Skin epidermis (tissue), 12 donors: Measurements from ENCODE around the gene TMEM132D.
"Not testable (repeated sequence)": the region's sequence is repeated elsewhere in the genome, so short reads cannot be mapped to it uniquely, and the experiment has no call there.

Experiments used
- H3K27ac ChIP-seq, 21 experiments: fragments of 200-600 bp; sonication (generic) in 11 of 21; one replicate each; pipeline ENCODE4 v1.5.0; 2020; ENCODE audit warnings: mild to moderate bottlenecking in 3 of 21, inconsistent platforms in 2 of 21, moderate library complexity in 2 of 21
- H3K4me3 ChIP-seq, 7 experiments: fragments of 200-600 bp; sonication (generic) in 2 of 7; one replicate each; pipeline ENCODE4 v1.5.0; 2020; ENCODE audit warnings: inconsistent platforms in 2 of 7, mild to moderate bottlenecking in 2 of 7, moderate library complexity in 1 of 7

TMEM132D gene

DNA sequence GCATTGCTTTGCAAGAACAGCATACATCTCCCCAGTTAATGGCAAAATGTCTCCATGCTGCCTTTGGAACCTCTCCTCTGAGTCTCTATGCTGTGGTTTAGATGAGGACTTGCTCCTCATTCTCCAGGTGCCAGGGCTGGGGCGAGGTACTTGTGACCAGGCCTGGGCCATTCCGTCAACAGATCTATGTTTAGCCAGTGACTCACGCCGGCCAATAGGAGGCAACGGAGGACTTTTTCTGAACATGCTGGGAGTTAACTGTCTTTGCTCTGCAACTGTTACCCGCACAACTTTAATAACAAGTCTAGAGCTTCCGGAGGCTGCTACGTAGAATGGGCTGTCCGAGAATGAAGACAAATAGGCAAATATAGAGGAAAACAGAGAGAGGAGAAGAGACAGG lies 836.3 kb downstream of the TMEM132D start:
- H3K27ac ChIP-seq = no peak overlapping the region
- no peak overlapping the region for H3K4me3 ChIP-seq

GRCh38 chr12:129064209-129064855 lies 839.5 kb downstream of the TMEM132D start:
- Histone ChIP-seq H3K27ac (no peak overlapping the region), H3K4me3 (no peak overlapping the region)

DNA sequence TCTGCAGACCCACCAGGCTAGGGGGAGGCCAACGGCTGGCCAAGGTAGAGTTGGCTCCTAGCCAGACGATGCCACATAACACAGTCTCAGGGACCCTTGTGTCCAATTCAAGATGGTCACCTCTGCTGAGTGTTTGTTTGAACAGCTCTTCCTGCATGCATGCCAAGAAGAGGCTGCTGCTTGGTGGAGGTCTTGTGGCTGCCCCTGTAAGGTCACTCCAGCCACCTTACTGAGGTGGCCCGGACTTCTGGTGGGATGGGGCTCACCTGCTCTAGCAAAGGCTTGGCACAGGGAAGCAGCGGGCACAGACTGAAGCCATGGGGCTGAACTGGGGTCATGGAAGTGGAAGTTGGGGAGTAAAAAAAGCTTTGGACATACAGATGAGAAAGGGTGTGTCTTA lies 840.2 kb downstream of the TMEM132D start:
- Histone ChIP-seq H3K4me3 (no peak overlapping the region), H3K27ac (no peak overlapping the region)

- Histone ChIP-seq H3K27ac (no peak overlapping the region), H3K4me3 (no peak overlapping the region)
These were observed 850.6 kb downstream of the TMEM132D start for GRCh38 chr12:129053232-129053631.

DNA sequence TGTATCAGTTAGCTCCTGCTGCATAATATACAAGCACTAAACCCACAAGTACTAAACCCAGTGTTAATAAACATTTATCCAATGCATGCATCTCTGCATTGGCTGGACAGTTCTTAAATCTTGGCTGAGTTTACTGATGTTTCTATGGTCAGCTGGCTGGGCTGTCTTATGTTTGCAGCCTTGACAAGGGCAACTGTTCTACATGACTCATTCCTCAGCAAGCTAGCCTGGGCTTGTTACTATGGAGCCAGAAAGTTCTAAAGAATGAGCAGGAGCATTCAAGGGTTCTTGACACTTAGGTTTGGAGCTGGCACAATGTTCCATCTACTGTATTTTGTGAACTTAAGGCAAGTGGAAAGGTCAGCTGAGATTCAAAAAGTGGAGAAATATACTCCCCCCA lies 851.5 kb downstream of the TMEM132D start:
- no peak overlapping the region for H3K4me3 ChIP-seq
- no peak overlapping the region for H3K27ac ChIP-seq

- Histone ChIP-seq H3K27ac (no peak overlapping the region), H3K4me3 (no peak overlapping the region)
These were observed 853.9 kb downstream of the TMEM132D start for GRCh38 chr12:129049917-129050316.

DNA sequence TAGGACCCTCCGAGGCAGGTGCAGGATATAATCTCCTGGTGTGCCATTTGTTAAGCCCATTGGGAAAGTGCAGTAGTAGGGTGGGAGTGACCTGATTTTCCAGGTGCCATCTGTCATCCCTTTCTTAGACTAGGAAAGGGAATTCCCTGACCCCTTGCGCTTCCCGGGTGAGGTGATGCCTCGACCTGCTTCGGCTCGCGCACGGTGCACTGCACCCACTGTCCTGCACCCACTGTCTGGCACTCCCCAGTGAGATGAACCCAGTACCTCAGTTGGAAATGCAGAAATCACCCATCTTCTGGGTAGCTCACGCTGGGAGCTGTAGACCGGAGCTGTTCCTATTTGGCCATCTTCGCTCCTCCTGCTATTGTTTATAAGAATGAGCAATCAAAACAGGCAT lies 860.5 kb downstream of the TMEM132D start:
- H3K27ac ChIP-seq, H3K4me3 ChIP-seq: not testable (repeated sequence)

DNA sequence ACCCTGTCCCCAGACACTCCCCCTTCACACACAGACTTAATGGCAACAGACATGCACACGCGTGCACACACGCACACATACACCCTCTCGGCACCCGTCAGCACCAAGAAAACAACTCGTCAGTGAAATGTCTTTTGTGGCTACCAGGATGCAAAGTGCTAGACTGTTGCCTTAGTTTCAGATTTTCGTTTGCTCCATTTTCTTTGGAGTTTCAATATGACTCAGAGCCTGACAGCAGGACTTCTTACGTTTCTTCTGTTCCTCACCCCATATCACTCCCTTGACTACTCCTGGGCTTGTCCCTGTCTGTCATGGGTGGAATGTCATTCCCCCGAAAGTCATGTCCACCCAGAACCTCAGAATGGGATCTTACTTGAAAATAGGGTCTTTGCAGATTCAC lies 867.7 kb downstream of the TMEM132D start:
- Histone ChIP-seq H3K4me3 (no peak overlapping the region), H3K27ac (no peak overlapping the region)

GRCh38 chr12:129034558-129035289 lies 869.1 kb downstream of the TMEM132D start:
- no peak overlapping the region for H3K27ac ChIP-seq
- no peak overlapping the region for H3K4me3 ChIP-seq

GRCh38 chr12:129028844-129029243 lies 875.0 kb downstream of the TMEM132D start:
- H3K27ac ChIP-seq = no peak overlapping the region
- no peak overlapping the region for H3K4me3 ChIP-seq

DNA sequence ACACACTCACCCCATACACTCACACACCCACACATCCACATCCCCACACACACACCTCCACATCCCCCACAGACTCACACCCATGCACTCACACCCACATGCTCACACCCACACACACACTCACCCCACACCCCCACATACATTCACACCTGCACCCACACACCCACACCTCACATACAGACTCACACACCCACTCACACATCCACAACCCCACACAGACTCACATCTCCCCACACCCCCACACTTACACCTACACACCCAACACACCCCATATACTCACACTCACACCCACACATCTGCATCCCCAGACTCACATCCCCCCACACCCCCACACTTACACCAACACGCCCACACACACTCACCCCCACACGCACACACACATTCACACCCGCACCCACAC lies 878.8 kb downstream of the TMEM132D start:
- Histone ChIP-seq H3K4me3 (no peak overlapping the region), H3K27ac (no peak overlapping the region)
